Stimulated activated naive CD4-positive, alpha-beta T cell treated with Interleukin-2 at 50 U/mL for 16 hours (primary cell): ENCODE measurements around the gene CTXND1.
A peak's percentile ranks its signal among the peaks of the same experiment; 100 is the strongest.

ENCODE experiments used
- DNase-seq: peaks from one replicate; lab custom pipeline; 2025; lab: John Stamatoyannopoulos, UW

CTXND1 gene

DNA sequence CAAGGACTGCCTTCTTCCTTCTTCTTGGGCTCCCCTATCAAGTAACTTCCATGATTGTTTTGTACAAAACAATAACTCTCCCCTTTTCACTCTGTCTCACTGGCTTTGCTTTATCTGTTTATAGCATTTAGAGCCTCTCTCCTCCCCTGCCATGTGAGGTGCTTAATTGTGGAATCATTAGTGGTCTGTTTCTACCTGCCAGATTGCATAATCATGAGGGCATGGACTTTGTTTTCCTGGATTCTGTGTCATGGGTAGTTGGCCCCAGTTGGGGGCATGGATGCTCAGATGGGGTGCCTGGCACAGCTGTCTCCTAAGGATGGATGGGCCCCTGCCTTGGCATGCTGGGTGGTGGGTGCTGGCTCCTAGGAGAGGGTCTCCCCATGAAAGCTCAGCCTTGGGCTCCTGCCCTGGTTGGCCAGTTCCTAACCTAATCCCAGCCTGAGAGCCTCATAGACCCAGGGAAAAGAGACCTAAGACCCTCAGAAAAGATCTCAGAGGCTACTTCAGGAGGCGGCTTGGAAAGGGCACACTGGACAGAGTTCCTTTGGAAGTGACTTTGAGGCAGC lies 8.0 kb upstream of the CTXND1 start:
- DNase-seq = no peak

GRCh38 chr15:80251428-80252120 lies 439 bp downstream of the CTXND1 start:
- no peak for DNase-seq

- DNase-seq = no peak
These were observed 1.2 kb downstream of the CTXND1 start for GRCh38 chr15:80250614-80251427.

GRCh38 chr15:80249973-80250372 lies 2.0 kb downstream of the CTXND1 start:
- DNase-seq = no peak

DNA sequence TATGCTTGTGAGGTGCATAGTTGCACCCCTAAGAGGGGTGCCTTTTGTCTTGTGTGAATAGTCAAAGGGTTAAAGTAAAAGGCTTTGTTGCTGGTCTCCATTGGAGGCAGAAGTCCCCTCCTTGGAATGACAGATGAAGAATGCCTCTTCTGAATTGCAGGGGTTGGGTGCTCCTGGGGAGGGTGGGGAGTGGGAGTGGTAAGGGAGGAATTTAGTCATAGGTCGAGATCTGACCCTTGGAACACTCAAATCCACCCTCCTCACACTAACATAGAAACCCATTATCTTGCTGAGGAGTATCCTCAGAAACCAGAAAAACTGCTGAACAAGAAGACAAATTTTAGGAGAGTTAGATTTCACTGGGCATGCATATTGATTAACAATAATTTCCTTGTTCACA lies 4.7 kb downstream of the CTXND1 start:
- no peak for DNase-seq

DNA sequence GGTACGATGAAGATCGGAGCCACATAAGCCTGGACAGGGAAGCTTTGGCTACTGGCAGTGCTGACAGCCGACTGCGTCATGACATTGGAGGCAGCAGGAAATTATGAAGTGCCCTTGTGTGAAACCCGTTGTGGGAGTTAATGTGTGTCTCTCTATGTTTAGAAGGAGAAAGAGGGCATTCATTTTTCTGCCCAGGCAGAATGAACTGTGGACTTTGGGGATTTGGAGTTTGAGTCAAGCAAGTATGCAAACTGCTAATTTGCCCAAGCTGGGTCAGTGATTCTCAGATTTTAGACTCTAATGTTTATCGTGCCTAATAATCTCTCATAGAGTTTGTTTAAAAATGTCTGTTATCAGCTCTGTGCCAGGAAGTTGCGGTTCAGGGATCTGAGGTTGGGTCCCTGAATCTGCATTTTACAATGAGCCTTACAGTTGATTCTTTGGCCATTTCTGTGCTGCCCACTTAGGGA lies 5.6 kb downstream of the CTXND1 start:
- DNase-seq = no peak

- no peak for DNase-seq
These were observed 9.2 kb downstream of the CTXND1 start for GRCh38 chr15:80242802-80243201.

DNA sequence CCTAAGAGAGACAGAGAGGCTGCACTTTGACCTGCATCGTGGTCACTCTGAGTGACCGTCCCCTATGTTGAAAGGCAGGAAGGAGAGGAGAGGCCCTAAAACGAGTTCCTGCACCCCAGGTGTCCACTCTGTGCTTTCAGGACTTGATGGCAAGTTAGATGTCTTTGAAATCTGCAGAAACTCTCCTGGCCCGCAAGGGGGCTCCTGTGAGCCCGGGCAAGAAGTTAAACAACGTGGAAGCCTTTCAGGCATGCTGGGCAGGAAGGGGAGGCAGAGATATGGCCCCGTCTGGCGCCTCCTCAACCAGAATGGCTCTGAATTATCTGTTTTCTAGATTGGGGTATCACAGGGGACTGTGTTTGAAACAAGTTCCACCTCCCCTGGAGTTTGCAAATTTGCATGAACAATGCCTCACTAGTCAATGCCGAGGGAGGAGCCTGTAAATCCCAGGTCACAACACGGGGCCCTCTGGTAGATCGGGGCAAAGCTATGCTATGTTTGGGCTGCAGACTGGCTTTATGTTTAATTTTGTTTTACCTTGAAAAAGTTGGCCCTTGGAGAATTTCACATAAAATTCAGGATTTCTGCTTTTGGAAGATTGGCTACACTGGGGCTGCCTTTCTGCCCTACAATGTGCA lies 9.8 kb downstream of the CTXND1 start:
- no peak for DNase-seq

DNA sequence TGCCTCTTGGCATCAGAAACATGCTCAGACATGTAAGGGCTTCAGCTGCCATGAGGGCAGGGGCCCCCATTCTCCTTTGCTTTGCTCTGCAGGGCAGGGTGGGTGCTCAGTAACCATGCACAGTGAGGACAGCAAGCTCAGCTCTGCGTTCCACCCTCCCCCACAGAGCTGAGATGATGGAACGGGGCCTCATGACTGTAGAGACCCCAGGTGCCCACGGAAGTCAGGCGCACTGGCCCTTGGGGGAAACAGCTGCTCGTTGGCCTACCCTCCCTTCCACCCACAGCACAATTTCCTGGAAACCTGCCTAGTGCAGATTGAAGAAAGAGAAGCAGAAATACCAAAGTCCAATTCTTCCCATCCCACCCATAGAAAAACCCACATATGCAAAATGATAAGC lies 10.5 kb downstream of the CTXND1 start:
- DNase-seq = no peak

GRCh38 chr15:80240276-80240675 lies 11.7 kb downstream of the CTXND1 start:
- DNase-seq = no peak

DNA sequence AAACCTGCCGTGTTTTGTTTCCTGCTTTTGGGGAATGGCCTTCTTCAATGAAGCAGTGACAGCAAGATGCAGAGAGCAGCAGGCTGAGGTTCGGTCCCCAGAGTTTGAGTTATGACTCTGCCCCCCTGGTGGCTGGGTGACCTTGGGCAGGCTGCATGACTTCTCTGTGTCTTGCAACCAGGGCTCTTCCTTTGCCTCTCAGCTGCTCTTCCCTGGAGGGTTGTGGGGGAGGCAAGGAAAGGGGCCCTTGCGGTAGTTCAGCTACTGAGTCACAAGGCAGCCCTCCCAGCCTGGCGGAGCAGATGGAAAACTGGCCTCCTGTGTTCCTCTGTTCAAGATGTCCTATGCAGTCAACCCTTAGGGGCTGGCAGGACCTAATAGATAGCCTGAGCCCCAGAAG lies 17.1 kb downstream of the CTXND1 start:
- peak; percentile 5 for DNase-seq

GRCh38 chr15:80233581-80233980 lies 18.4 kb downstream of the CTXND1 start:
- DNase-seq = no peak

GRCh38 chr15:80231371-80231770 lies 20.6 kb downstream of the CTXND1 start:
- DNase-seq = no peak

- no peak for DNase-seq
These were observed 22.9 kb downstream of the CTXND1 start for GRCh38 chr15:80228959-80229610.

GRCh38 chr15:80219955-80220354 lies 32.1 kb downstream of the CTXND1 start:
- DNase-seq = no peak

GRCh38 chr15:80217327-80217900 lies 34.6 kb downstream of the CTXND1 start:
- no peak for DNase-seq

GRCh38 chr15:80216911-80217310 lies 35.1 kb downstream of the CTXND1 start:
- no peak for DNase-seq

DNA sequence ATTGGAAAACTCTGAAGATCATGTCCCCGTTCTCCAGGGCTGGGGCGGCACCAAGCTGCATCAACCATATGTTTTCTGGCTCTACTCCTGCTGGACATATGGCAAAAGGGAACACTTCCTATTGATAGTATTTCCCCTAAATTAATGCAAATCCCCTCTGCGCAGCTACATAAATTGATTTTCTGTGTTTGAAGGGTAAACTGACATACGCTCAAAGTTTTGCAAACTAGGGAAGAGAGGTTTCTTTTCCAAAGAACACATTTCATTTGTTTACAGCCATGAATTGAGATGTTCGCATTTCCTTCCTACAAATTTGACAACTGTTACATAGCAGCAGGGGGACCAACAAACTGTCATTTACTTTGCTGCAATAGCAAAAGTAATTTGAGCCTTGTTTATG lies 35.9 kb downstream of the CTXND1 start:
- no peak for DNase-seq

DNA sequence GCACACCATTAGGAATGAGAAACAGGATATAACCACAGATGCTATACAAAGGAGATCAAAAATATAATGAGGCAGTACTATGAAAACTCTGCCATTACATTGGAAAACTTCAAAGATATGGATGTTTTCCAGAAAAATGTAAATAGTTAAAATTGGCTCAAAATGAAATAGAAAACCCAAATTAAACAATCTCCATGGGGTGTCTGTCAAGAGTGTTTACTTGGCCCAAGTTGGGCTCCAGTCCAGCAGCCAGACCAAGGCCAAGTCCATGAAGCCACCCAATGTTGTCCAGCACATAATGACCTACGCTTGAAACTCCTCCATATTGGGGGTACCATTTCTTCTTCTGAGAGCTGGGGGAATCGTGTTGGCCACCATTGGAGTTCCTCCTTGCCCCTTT lies 37.1 kb downstream of the CTXND1 start:
- DNase-seq = no peak

- no peak for DNase-seq
These were observed 40.0 kb downstream of the CTXND1 start for GRCh38 chr15:80211976-80212375.
